Measurements from ENCODE around the gene PRKG1.

GRCh38 chr10:52228556-52228955, 1154.3 kb downstream of the PRKG1 start:
- TF ChIP-seq CTCF (IDR thresholded peaks at IDR 0.05; ENCODE audit: low read depth, low read length, poor library complexity, severe bottlenecking) (no peak), EZH2phosphoT487 (IDR thresholded peaks at IDR 0.05; ENCODE audit: borderline replicate concordance, low read length) (no peak)
